Caco-2 (cell line): Measurements from ENCODE around the gene ZNF410. TPM values are rescaled to one million over a fixed set of nuclear protein-coding genes. Genes with fewer than 3 reads are reported as not detected.

Experiments
- BruUV-seq: library from RNA; stranded (reverse); fragments of 400-500 nt; replicated peaks from 2 replicates; lab custom pipeline; 2021; lab: Mats Ljungman, UMichigan
- CTCF ChIA-PET: fragments of 300-600 bp; sonication (Branson Sonifier 250); formaldehyde crosslinking; loops from one replicate; lab custom pipeline; 2022; ENCODE audit warnings: antibody characterized with exemption; lab: Charles Lee
- POLR2A ChIA-PET: fragments of 300-600 bp; sonication (Branson Sonifier 250); formaldehyde crosslinking; loops from one replicate; lab custom pipeline; 2022; ENCODE audit warnings: antibody characterized with exemption; lab: Charles Lee
- DNase-seq, 2 experiments: peaks; one replicate each; pipeline versions ENCODE4 v3.0.0 to v3.0.0-alpha.2; 2020 to 2022
- H3K27me3 ChIP-seq: replicated peaks from 2 replicates; pipeline ENCODE4 v1.6.0; 2011; ENCODE audit warnings: low read length; ENCODE audit not compliant: control insufficient read depth, insufficient read depth
- H3K36me3 ChIP-seq: 2 replicates; pipeline ENCODE4 v1.5.1; 2011; ENCODE audit warnings: low read length; ENCODE audit not compliant: control insufficient read depth, insufficient read depth
- H3K4me1 ChIP-seq: fragments of 250-450 bp; sonication (Bioruptor Pico); 2 replicates; pipeline ENCODE4 v1.5.1; 2020; ENCODE audit warnings: mild to moderate bottlenecking
- H3K4me3 ChIP-seq: 2 replicates; pipeline ENCODE4 v1.5.1; 2011; ENCODE audit warnings: low read depth, mild to moderate bottlenecking, control low read depth, low read length
- H3K9me3 ChIP-seq: fragments of 250-450 bp; sonication (Bioruptor Pico); 2 replicates; pipeline ENCODE4 v1.5.1; 2020; ENCODE audit warnings: mild to moderate bottlenecking, moderate library complexity
- H3K27ac Mint-ChIP-seq: one replicate; pipeline ENCODE4 v1.8.0; 2022; ENCODE audit warnings: mixed read lengths; ENCODE audit not compliant: unreplicated experiment
- H3K27me3 Mint-ChIP-seq: one replicate; pipeline ENCODE4 v1.8.0; 2022; ENCODE audit warnings: mixed read lengths; ENCODE audit not compliant: insufficient read depth, unreplicated experiment
- H3K36me3 Mint-ChIP-seq: one replicate; pipeline ENCODE4 v1.8.0; 2022; ENCODE audit warnings: mild to moderate bottlenecking, mixed read lengths; ENCODE audit not compliant: insufficient read depth, unreplicated experiment
- H3K4me1 Mint-ChIP-seq: one replicate; pipeline ENCODE4 v1.8.0; 2022; ENCODE audit warnings: low read depth, mixed read lengths; ENCODE audit not compliant: unreplicated experiment
- H3K4me3 Mint-ChIP-seq: one replicate; pipeline ENCODE4 v1.8.0; 2022; ENCODE audit warnings: mild to moderate bottlenecking, moderate library complexity, mixed read lengths; ENCODE audit not compliant: unreplicated experiment
- H3K9me3 Mint-ChIP-seq: one replicate; pipeline ENCODE4 v1.8.0; 2022; ENCODE audit warnings: mixed read lengths; ENCODE audit not compliant: unreplicated experiment
- CTCF ChIP-seq, 2 experiments: fragments of 200-600 bp in 1 of 2; IDR thresholded peaks; 1 replicate in 1 of 2; 2 replicates in 1 of 2; pipeline versions ENCODE4 v1.5.1 to v1.8.0; 2011 to 2022; ENCODE audit warnings: antibody characterized with exemption in 1 of 2, control low read depth in 1 of 2, inconsistent platforms in 1 of 2, low read depth in 1 of 2, low read length in 1 of 2, mild to moderate bottlenecking in 1 of 2, moderate library complexity in 1 of 2; ENCODE audit not compliant: insufficient read depth in 1 of 2, severe bottlenecking in 1 of 2, unreplicated experiment in 1 of 2
- intact Hi-C: fragments of 100-400 bp; cut with micrococcal nuclease; formaldehyde crosslinking; loops from one replicate; pipeline ENCODE4 v1.10.0; 2022; ENCODE audit not compliant: unreplicated experiment
- total RNA-seq: library from RNA; stranded (reverse); gene quantifications from 2 replicates; pipeline ENCODE4 v1.2.3, GENCODE V29; 2022

Gene ZNF410
- total RNA-seq, 1 experiment from 2014 or later = 36.8 TPM

DNA sequence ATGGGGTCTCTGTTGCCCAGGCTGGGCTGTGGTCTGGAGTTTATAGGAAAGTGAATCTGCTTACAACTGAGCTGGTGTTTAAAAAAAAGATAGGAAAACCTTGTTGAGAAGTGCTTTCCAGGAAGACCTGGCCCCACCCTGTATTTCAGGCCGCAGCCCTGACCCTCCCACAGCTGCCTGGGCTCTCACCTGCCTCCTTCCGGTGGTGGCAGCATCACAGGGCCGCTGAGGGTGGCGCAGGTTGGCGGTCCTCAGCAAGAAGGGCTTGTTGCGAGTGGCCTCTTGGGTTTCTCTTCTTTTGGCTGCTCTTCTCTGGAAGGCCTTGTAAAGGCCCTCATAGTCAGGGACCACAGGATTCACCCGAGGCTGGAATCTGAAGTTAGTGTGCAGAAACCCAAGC is 55.5 kb downstream of the ZNF410 start:
- BruUV-seq = no TSS peak
- Mint-ChIP-seq H3K27ac (no peak overlapping the region), H3K36me3 (no peaks in the 10 kb centered on the region), H3K4me3 (no peak overlapping the region), H3K4me1 (peaks cover 17% of the 10 kb centered on the region), H3K9me3 (no peaks in the 10 kb centered on the region), H3K27me3 (peaks cover 13% of the 10 kb centered on the region)
- no peak overlapping the region for H3K4me3 ChIP-seq
- H3K27me3 ChIP-seq = peaks cover 3% of the 10 kb centered on the region; the same call in 1 of the 2 replicates
- CTCF ChIA-PET = no interaction called here
- H3K36me3 ChIP-seq = no peaks in the 10 kb centered on the region
- TF ChIP-seq CTCF (IDR thresholded peaks at IDR 0.05; ENCODE audit: insufficient read depth in 1 of 2, low read depth in 1 of 2, low read length in 1 of 2, severe bottlenecking in 1 of 2, unreplicated experiment in 1 of 2) = no peak
- H3K9me3 ChIP-seq = no peaks in the 10 kb centered on the region
- POLR2A ChIA-PET = no interaction called here
- peaks cover 23% of the 10 kb centered on the region for H3K4me1 ChIP-seq
- DNase-seq = no peak
- intact Hi-C loops = loop anchor here (5.0 kb wide), 1 partner anchor 95 kb away; no protein-coding TSS in a partner anchor

DNA sequence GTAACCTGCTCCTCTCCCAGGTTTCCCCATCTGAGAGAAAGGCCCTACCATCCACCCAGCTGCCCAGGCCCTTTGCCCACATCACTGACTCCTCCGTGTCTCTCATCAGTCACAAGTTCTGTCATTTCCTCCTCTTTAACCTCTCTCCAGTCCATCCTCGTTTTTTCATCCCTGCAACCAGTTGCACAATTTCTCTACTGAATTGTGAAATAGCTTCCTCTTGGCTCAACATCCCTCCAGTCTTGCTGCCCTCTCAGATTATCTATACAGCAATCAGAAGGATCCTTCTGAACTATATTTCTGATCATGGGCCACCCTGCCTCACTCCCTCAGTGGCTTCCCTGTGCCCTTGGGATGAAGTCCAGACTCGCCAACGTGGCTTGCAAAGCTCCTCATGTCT is 56.4 kb downstream of the ZNF410 start:
- no TSS peak for BruUV-seq
- no peak overlapping the region for H3K27ac Mint-ChIP-seq
- peaks cover 13% of the 10 kb centered on the region for H3K27me3 Mint-ChIP-seq
- no peak overlapping the region for H3K4me3 ChIP-seq
- no peaks in the 10 kb centered on the region for H3K9me3 ChIP-seq
- intact Hi-C loops = loop anchor here (5.0 kb wide), 1 partner anchor 94 kb away; no protein-coding TSS in a partner anchor
- peaks cover 3% of the 10 kb centered on the region; the same call in 1 of the 2 replicates for H3K27me3 ChIP-seq
- DNase-seq = no peak
- TF ChIP-seq CTCF (IDR thresholded peaks at IDR 0.05; ENCODE audit: insufficient read depth in 1 of 2, low read depth in 1 of 2, low read length in 1 of 2, severe bottlenecking in 1 of 2, unreplicated experiment in 1 of 2) = no peak
- no peaks in the 10 kb centered on the region for H3K36me3 Mint-ChIP-seq
- POLR2A ChIA-PET = no interaction called here
- H3K4me3 Mint-ChIP-seq = no peak overlapping the region
- H3K4me1 ChIP-seq = peaks cover 23% of the 10 kb centered on the region
- no peaks in the 10 kb centered on the region for H3K9me3 Mint-ChIP-seq
- no peaks in the 10 kb centered on the region for H3K36me3 ChIP-seq
- CTCF ChIA-PET = no interaction called here
- peaks cover 17% of the 10 kb centered on the region for H3K4me1 Mint-ChIP-seq

DNA sequence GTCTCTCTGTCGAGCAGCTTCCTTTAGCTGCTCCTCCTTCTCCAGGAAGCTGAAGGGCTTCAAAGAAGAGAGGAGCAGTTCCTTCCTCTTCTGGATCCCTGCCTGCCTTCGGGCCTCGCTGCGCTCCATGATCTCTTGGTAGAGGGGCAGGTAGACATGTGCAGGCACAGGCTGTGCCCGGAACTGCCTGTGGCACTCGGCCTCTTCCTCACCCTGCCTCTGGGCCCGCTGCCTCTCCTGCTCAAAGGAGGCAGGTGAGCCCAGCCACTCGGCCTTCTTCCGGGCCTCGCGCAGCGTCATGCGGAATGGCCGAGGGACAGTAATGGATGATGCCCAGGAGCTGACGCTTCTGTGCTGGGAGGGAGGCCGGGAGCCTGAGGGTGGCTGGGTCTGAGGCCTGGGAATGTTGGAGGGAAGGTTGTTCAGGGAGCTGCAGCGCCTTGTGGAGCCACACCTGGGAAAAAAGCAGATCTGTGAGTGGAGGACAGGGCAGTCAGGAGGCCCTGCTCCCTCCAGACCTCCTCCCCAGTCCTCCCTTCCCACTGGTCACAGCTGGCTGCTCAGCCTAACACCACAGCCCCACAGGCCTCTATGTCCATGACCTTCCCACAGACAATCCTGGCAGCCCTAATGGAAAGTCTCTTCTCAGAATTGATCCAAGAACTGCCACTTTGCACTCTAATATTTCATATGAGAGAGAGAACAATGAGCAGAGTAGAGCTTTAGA is 57.9 kb downstream of the ZNF410 start:
- intact Hi-C loops = loop anchor here (5.0 kb wide), 1 partner anchor 93 kb away; no protein-coding TSS in a partner anchor
- no peaks in the 10 kb centered on the region for H3K9me3 ChIP-seq
- Mint-ChIP-seq H3K36me3 (peaks cover under 1% of the 10 kb centered on the region), H3K27ac (no peak overlapping the region), H3K4me3 (no peak overlapping the region), H3K4me1 (peaks cover 17% of the 10 kb centered on the region), H3K27me3 (peaks cover 13% of the 10 kb centered on the region), H3K9me3 (no peaks in the 10 kb centered on the region)
- POLR2A ChIA-PET = interaction anchor here (1.1 kb wide), 1 partner anchor 231 kb away, joined by 3 read pairs; no protein-coding TSS in a partner anchor
- CTCF ChIA-PET = no interaction called here
- TF ChIP-seq CTCF (IDR thresholded peaks at IDR 0.05; ENCODE audit: insufficient read depth in 1 of 2, low read depth in 1 of 2, low read length in 1 of 2, severe bottlenecking in 1 of 2, unreplicated experiment in 1 of 2) = no peak
- DNase-seq = peak in 1 of 2 experiments; percentile 27
- H3K4me3 ChIP-seq = no peak overlapping the region
- BruUV-seq = no TSS peak
- peaks cover 3% of the 10 kb centered on the region; the same call in 1 of the 2 replicates for H3K27me3 ChIP-seq
- peaks cover 23% of the 10 kb centered on the region for H3K4me1 ChIP-seq
- H3K36me3 ChIP-seq = no peaks in the 10 kb centered on the region
